H1 (cell line): ENCODE data around the gene ABHD2. TPM values are rescaled to one million over a fixed set of nuclear protein-coding genes. Genes with fewer than 3 reads are reported as not detected.

Source experiments
- CTCF ChIA-PET: fragments of 300-600 bp; sonication (Branson Sonifier 250); formaldehyde crosslinking; loops from one replicate; lab custom pipeline; 2021; ENCODE audit not compliant: partially characterized antibody; lab: Charles Lee
- POLR2A ChIA-PET: fragments of 300-600 bp; sonication (Branson Sonifier 250); formaldehyde crosslinking; loops from one replicate; lab custom pipeline; 2021; ENCODE audit warnings: inconsistent platforms; ENCODE audit not compliant: partially characterized antibody; lab: Charles Lee
- DNase-seq, 2 experiments: peaks; one replicate each; pipeline versions ENCODE4 v3.0.0 to v3.0.0-alpha.2; 2010 to 2022; ENCODE audit warnings: low spot score in 2 of 2, low read depth in 1 of 2, mixed read lengths in 1 of 2
- FAIRE-seq: peaks from 2 replicates; lab custom pipeline; 2011; peaks lifted over from hg19 to GRCh38; lab: Jason Lieb, UNC
- H2AFZ ChIP-seq: 2 replicates; pipeline ENCODE4 v1.8.1; 2012; ENCODE audit warnings: low read length, inconsistent platforms
- H2AK5ac ChIP-seq: 2 replicates; pipeline ENCODE4 v1.6.1; 2013; ENCODE audit warnings: low read depth, low read length
- H2BK120ac ChIP-seq: replicated peaks from 2 replicates; pipeline ENCODE3; 2013; ENCODE audit warnings: low read depth, low read length, inconsistent platforms
- H2BK12ac ChIP-seq: 2 replicates; pipeline ENCODE4 v1.6.1; 2013; ENCODE audit warnings: low read depth, low read length
- H2BK15ac ChIP-seq: 2 replicates; pipeline ENCODE4 v1.6.1; 2013; ENCODE audit warnings: low read length
- H2BK20ac ChIP-seq: 2 replicates; pipeline ENCODE4 v1.6.1; 2013; ENCODE audit warnings: low read length
- H2BK5ac ChIP-seq: 2 replicates; pipeline ENCODE4 v1.6.1; 2013; ENCODE audit warnings: low read depth, low read length
- H3K14ac ChIP-seq: 2 replicates; pipeline ENCODE4 v1.6.1; 2013; ENCODE audit warnings: inconsistent platforms; ENCODE audit not compliant: insufficient read length
- H3K18ac ChIP-seq: 2 replicates; pipeline ENCODE4 v1.6.1; 2013; ENCODE audit warnings: low read length; ENCODE audit errors: extremely low read depth
- H3K23ac ChIP-seq: 2 replicates; pipeline ENCODE4 v1.6.1; 2013; ENCODE audit warnings: inconsistent platforms; ENCODE audit not compliant: insufficient read length
- H3K23me2 ChIP-seq: 2 replicates; pipeline ENCODE4 v1.6.1; 2013; ENCODE audit warnings: low read depth, low read length
- H3K27ac ChIP-seq: 2 replicates; pipeline ENCODE4 v1.6.1; 2011; ENCODE audit warnings: low read depth, low read length, inconsistent platforms
- H3K27me3 ChIP-seq, 4 experiments: replicated peaks in 1 of 4; 1 replicate in 1 of 4; 2 replicates in 3 of 4; pipeline versions ENCODE4 v1.6.1 to v1.8.1; 2011 to 2013; ENCODE audit warnings: low read length in 3 of 4, mild to moderate bottlenecking in 3 of 4, inconsistent platforms in 2 of 4, mixed read lengths in 2 of 4, moderate library complexity in 1 of 4; ENCODE audit not compliant: control insufficient read depth in 3 of 4, insufficient read depth in 3 of 4; ENCODE audit errors: extremely low read depth in 1 of 4
- H3K36me3 ChIP-seq, 4 experiments: 2 replicates each; pipeline versions ENCODE4 v1.6.1 to v1.8.1; 2011 to 2013; ENCODE audit warnings: mild to moderate bottlenecking in 4 of 4, low read length in 3 of 4, moderate library complexity in 2 of 4, control low read depth in 1 of 4, inconsistent platforms in 1 of 4; ENCODE audit not compliant: insufficient read depth in 4 of 4, control insufficient read depth in 2 of 4
- H3K4ac ChIP-seq: replicated peaks from 2 replicates; pipeline ENCODE3; 2013; ENCODE audit warnings: low read length, low read depth, mixed read lengths, inconsistent platforms; ENCODE audit not compliant: insufficient read length
- H3K4me1 ChIP-seq, 4 experiments: replicated peaks in 1 of 4; 1 replicate in 1 of 4; 2 replicates in 3 of 4; pipeline versions ENCODE4 v1.6.1 to v1.8.1; 2011 to 2013; ENCODE audit warnings: low read length in 3 of 4, inconsistent platforms in 2 of 4, mixed read lengths in 1 of 4; ENCODE audit not compliant: insufficient read depth in 4 of 4, control insufficient read depth in 3 of 4
- H3K4me2 ChIP-seq, 2 experiments: 2 replicates each; pipeline versions ENCODE4 v1.6.1 to v1.8.1; 2011 to 2013; ENCODE audit warnings: low read depth in 2 of 2, low read length in 2 of 2, control low read depth in 1 of 2, inconsistent platforms in 1 of 2, mild to moderate bottlenecking in 1 of 2; ENCODE audit not compliant: insufficient read depth in 1 of 2
- H3K4me3 ChIP-seq, 4 experiments: fragments of 200-600, 300-600 bp in 1 of 4; sonication (generic), shearing (Covaris generic), sonication (Bioruptor Twin) in 1 of 4; 2 replicates each; pipeline versions ENCODE4 v1.5.1 to v1.8.1; 2011 to 2016; ENCODE audit warnings: low read length in 4 of 4, low read depth in 3 of 4, control low read depth in 2 of 4, inconsistent platforms in 2 of 4, mild to moderate bottlenecking in 2 of 4, mixed read lengths in 1 of 4, moderate library complexity in 1 of 4; ENCODE audit not compliant: insufficient read depth in 2 of 4; ENCODE audit errors: extremely low read depth in 1 of 4
- H3K56ac ChIP-seq: replicated peaks from 2 replicates; pipeline ENCODE3; 2013; ENCODE audit warnings: low read depth, mild to moderate bottlenecking, mixed read lengths, low read length, inconsistent platforms; ENCODE audit not compliant: insufficient read length
- H3K79me1 ChIP-seq: 2 replicates; pipeline ENCODE4 v1.6.1; 2013; ENCODE audit warnings: low read depth, low read length, control low read depth
- H3K79me2 ChIP-seq, 2 experiments: 2 replicates each; pipeline versions ENCODE4 v1.6.1 to v1.8.1; 2012 to 2013; ENCODE audit warnings: low read length in 2 of 2, mild to moderate bottlenecking in 2 of 2, inconsistent platforms in 1 of 2; ENCODE audit not compliant: insufficient read depth in 2 of 2, control insufficient read depth in 1 of 2
- H3K9ac ChIP-seq, 4 experiments: replicated peaks in 1 of 4; 1 replicate in 1 of 4; 2 replicates in 3 of 4; pipeline versions ENCODE4 v1.6.1 to v1.8.1; 2011 to 2013; ENCODE audit warnings: low read depth in 3 of 4, low read length in 3 of 4, control low read depth in 2 of 4, mild to moderate bottlenecking in 2 of 4, moderate library complexity in 2 of 4, inconsistent platforms in 1 of 4; ENCODE audit errors: extremely low read depth in 1 of 4
- H3K9me3 ChIP-seq, 2 experiments: 2 replicates each; pipeline versions ENCODE4 v1.6.1 to v1.8.1; 2012 to 2013; ENCODE audit warnings: mild to moderate bottlenecking in 2 of 2, moderate library complexity in 2 of 2, control low read depth in 1 of 2, inconsistent platforms in 1 of 2, low read depth in 1 of 2, low read length in 1 of 2, mixed read lengths in 1 of 2; ENCODE audit not compliant: insufficient read depth in 2 of 2
- H4K20me1 ChIP-seq, 2 experiments: replicated peaks in 1 of 2; 2 replicates each; pipeline versions ENCODE3 to v1.8.1; 2011 to 2013; ENCODE audit warnings: inconsistent platforms in 2 of 2, low read length in 2 of 2, mild to moderate bottlenecking in 1 of 2; ENCODE audit not compliant: insufficient read depth in 2 of 2, control insufficient read depth in 1 of 2
- H4K5ac ChIP-seq: 2 replicates; pipeline ENCODE4 v1.6.1; 2013; ENCODE audit warnings: low read length, low read depth, mixed read lengths, inconsistent platforms; ENCODE audit not compliant: insufficient read length
- H4K8ac ChIP-seq: 2 replicates; pipeline ENCODE4 v1.8.0; 2013; ENCODE audit warnings: mild to moderate bottlenecking, moderate library complexity, low read length, inconsistent platforms; ENCODE audit not compliant: insufficient read depth; ENCODE audit errors: extremely low read depth
- H4K91ac ChIP-seq: replicated peaks from 2 replicates; pipeline ENCODE3; 2013; ENCODE audit warnings: low read length, mixed read lengths, inconsistent platforms; ENCODE audit not compliant: insufficient read length
- MAX ChIP-seq: IDR thresholded peaks from 2 replicates; pipeline ENCODE4 v1.6.1; 2012; ENCODE audit warnings: inconsistent platforms
- NRF1 ChIP-seq: IDR thresholded peaks from 2 replicates; pipeline ENCODE4 v1.6.1; 2011; ENCODE audit warnings: mild to moderate bottlenecking, low read depth, low read length, improper control_type of control experiment
- PHF8 ChIP-seq: fragments of 200-600 bp; sonication (generic); conservative IDR thresholded peaks from 2 replicates; pipeline ENCODE4 v1.7.1; 2012; ENCODE audit warnings: low read depth, mild to moderate bottlenecking, inconsistent platforms, low read length, moderate library complexity
- POLR2A ChIP-seq, 2 experiments: IDR thresholded peaks; 1 replicate in 1 of 2; 2 replicates in 1 of 2; pipeline ENCODE4 v1.6.1; 2011; ENCODE audit warnings: low read depth in 2 of 2, low read length in 2 of 2, mild to moderate bottlenecking in 2 of 2; ENCODE audit errors: control extremely low read depth in 1 of 2
- POLR2AphosphoS5 ChIP-seq: IDR thresholded peaks from 2 replicates; pipeline ENCODE4 v1.6.1; 2011; ENCODE audit warnings: low read depth, low read length
- RAD21 ChIP-seq, 2 experiments: IDR thresholded peaks in 1 of 2; conservative IDR thresholded peaks in 1 of 2; 2 replicates each; pipeline ENCODE4 v1.6.1; 2011; ENCODE audit warnings: low read depth in 2 of 2, low read length in 2 of 2, improper control_type of control experiment in 1 of 2, inconsistent platforms in 1 of 2, mild to moderate bottlenecking in 1 of 2, moderate library complexity in 1 of 2
- SAP30 ChIP-seq: fragments of 300-600 bp; sonication (generic); IDR thresholded peaks from 2 replicates; pipeline ENCODE4 v1.7.1; 2012; ENCODE audit warnings: low read length, moderate library complexity, mild to moderate bottlenecking, inconsistent platforms; ENCODE audit not compliant: insufficient read depth, insufficient replicate concordance
- SIN3A ChIP-seq, 2 experiments: IDR thresholded peaks in 1 of 2; conservative IDR thresholded peaks in 1 of 2; 2 replicates each; pipeline ENCODE4 v1.6.1; 2011 to 2012; ENCODE audit warnings: low read length in 2 of 2, improper control_type of control experiment in 1 of 2, low read depth in 1 of 2, mild to moderate bottlenecking in 1 of 2
- TBP ChIP-seq: IDR thresholded peaks from 2 replicates; pipeline ENCODE4 v1.6.1; 2011; ENCODE audit warnings: low read depth, low read length, improper control_type of control experiment
- USF2 ChIP-seq: IDR thresholded peaks from 2 replicates; pipeline ENCODE4 v1.6.1; 2011; ENCODE audit warnings: low read length, improper control_type of control experiment
- WGBS, 2 experiments: shearing (Covaris generic) in 1 of 2; methylation state at CpG; one replicate each; pipeline versions ENCODE4 v1.1.6 to v1.1.7; 2013 to 2015; ENCODE audit warnings: low lambda C conversion rate in 2 of 2, mixed read lengths in 2 of 2, inconsistent platforms in 1 of 2, low coverage in 1 of 2, missing lambda C conversion rate in 1 of 2; ENCODE audit not compliant: insufficient replicate concordance in 2 of 2, insufficient coverage in 1 of 2, insufficient read length in 1 of 2; ENCODE audit errors: extremely low coverage in 1 of 2, missing lambda C conversion rate in 1 of 2; 5-methylcytosine and 5-hydroxymethylcytosine counted together
- polyA plus RNA-seq, 7 experiments: library from polyadenylated mRNA; depleted of rRNA in 3 of 7; stranded (reverse) in 5 of 7; unstranded in 2 of 7; fragments of >200 nt in 5 of 7; fragments of 200-250 nt in 2 of 7; gene quantifications; 1 replicate in 5 of 7; 2 replicates in 1 of 7; 4 replicates in 1 of 7; pipeline versions ENCODE4 v1.2.1 to v1.2.3, GENCODE V29; 2011 to 2013; ENCODE audit warnings: missing spikeins in 2 of 7, mixed read lengths in 2 of 7
- total RNA-seq: library from RNA; stranded (reverse); fragmentation: NEBNext Ultra II Directional; extraction: Animal tissue kit (Norgen Biotek cat#: 25700); gene quantifications from 2 replicates; pipeline ENCODE4 v1.2.1, GENCODE V29; 2021

The ABHD2 gene
- total and polyA plus RNA-seq, 2 of the 8 experiments (the other 6 are each of a cell fraction or from before 2014, with no cell fraction given), result 9.1 to 23.7 TPM

GRCh38 chr15:89114990-89115389, 26.7 kb downstream of the ABHD2 start:
- Histone ChIP-seq H3K79me1 (no peaks in the 10 kb centered on the region), H3K4me2 (peak overlapping the region in 1 of 2 experiments; percentile 28; a peak in 1 of 4 replicates), H2BK120ac (peak overlapping the region; percentile 58), H2AFZ (no peak overlapping the region), H3K9ac (peak overlapping the region in 2 of 4 experiments; percentile 1 to 23; a peak in 1 of 7 replicates), H3K79me2 (no peaks in the 10 kb centered on the region), H2BK20ac (no peak overlapping the region), H3K27ac (peak overlapping the region; percentile 62; the same call in 1 of the 2 replicates), H3K56ac (peak overlapping the region; percentile 59), H3K23ac (no peak overlapping the region), H4K91ac (peak overlapping the region; percentile 15), H3K9me3 (no peaks in the 10 kb centered on the region), H3K14ac (no peak overlapping the region), H4K5ac (no peak overlapping the region), H3K4me1 (peaks cover 6 to 33% (median 16%) of the 10 kb centered on the region in 4 experiments), H3K27me3 (no peaks in the 10 kb centered on the region), H3K18ac (no peak overlapping the region), H3K23me2 (no peaks in the 10 kb centered on the region), H3K4ac (no peak overlapping the region), H2BK15ac (no peak overlapping the region), H3K4me3 (0 out of 8 replicates have a peak overlapping the region, but pooled peaks of 1 of the 4 experiments have one; percentile 6), H3K36me3 (no peaks in the 10 kb centered on the region), H2AK5ac (no peak overlapping the region), H4K8ac (no peak overlapping the region), H2BK12ac (no peak overlapping the region), H2BK5ac (no peak overlapping the region), H4K20me1 (no peaks in the 10 kb centered on the region)
- FAIRE-seq, result no peak
- no peak for DNase-seq
- WGBS, 2 experiments, result 71% methylated on average over 3 of the region's 3 CpGs; no CpG with 5 or more reads in 1 of the 2 experiments
- ChIA-PET CTCF (interaction anchor here (0.8 to 23.0 kb wide), 14 partner anchors 9 to 242 kb away, joined by 3 to 297 read pairs (median 4); partner anchors contain the start of gene ABHD2), POLR2A (interaction anchor here (0.9 to 3.9 kb wide), 13 partner anchors 12 to 217 kb away, joined by 3 to 20 read pairs (median 4); partner anchors contain the start of gene ABHD2)
- TF ChIP-seq POLR2AphosphoS5 (no peak), RAD21 (IDR thresholded peaks at IDR 0.05 in 1 of 2, conservative IDR thresholded peaks at IDR 0.05 in 1 of 2; ENCODE audit: low read depth in 2 of 2, low read length in 2 of 2) (no peak), SIN3A (conservative IDR thresholded peaks at IDR 0.05 in 1 of 2, IDR thresholded peaks at IDR 0.05 in 1 of 2; ENCODE audit: low read depth in 1 of 2, low read length in 2 of 2) (no peak), POLR2A (IDR thresholded peaks at IDR 0.05; ENCODE audit: control extremely low read depth in 1 of 2, low read depth in 2 of 2, low read length in 2 of 2) (no peak), TBP (no peak), USF2 (no peak), MAX (no peak), PHF8 (no peak), SAP30 (no peak), NRF1 (no peak)
